ENCODE data around the gene CYBA. TPM values are rescaled to one million over a fixed set of nuclear protein-coding genes. Genes with fewer than 3 reads are reported as not detected.

Gene CYBA
- total and polyA plus RNA-seq, 2 of the 13 experiments (the other 11 are each of a cell fraction or from before 2014, with no cell fraction given), result 196 to 250 TPM

- TF ChIP-seq ZBED4 (CRISPR knock-in tag; IDR thresholded peaks at IDR 0.05; ENCODE audit: borderline replicate concordance) (peak; percentile 94), MXD4 (CRISPR knock-in tag; IDR thresholded peaks at IDR 0.05) (peak; percentile 89; the same call in 1 of the 2 replicates), PCBP1 (IDR thresholded peaks at IDR 0.05; ENCODE audit: borderline replicate concordance, low read depth, low read length) (peak; percentile 71; the same call in 1 of the 2 replicates), U2AF2 (IDR thresholded peaks at IDR 0.05; ENCODE audit: low read depth, low read length) (0 out of 2 replicates have a peak, but pooled peaks have one; percentile 32), HMG20A (CRISPR knock-in tag; IDR thresholded peaks at IDR 0.05; ENCODE audit: borderline replicate concordance) (no peak; the same call in 1 of the 2 replicates), ZNF574 (CRISPR knock-in tag; IDR thresholded peaks at IDR 0.05) (peak; percentile 82), IRX3 (CRISPR knock-in tag; IDR thresholded peaks at IDR 0.05; ENCODE audit: borderline replicate concordance, low read depth) (peak; percentile 90; the same call in 1 of the 2 replicates), ZNF772 (CRISPR knock-in tag; IDR thresholded peaks at IDR 0.05) (peak; percentile 93), TMF1 (CRISPR knock-in tag; IDR thresholded peaks at IDR 0.05; ENCODE audit: low read depth) (peak; percentile 82), ATF2 (CRISPR knock-in tag; IDR thresholded peaks at IDR 0.05) (peak; percentile 87), REST (IDR thresholded peaks at IDR 0.05; ENCODE audit: borderline replicate concordance in 1 of 2, low read depth in 1 of 2, low read length in 2 of 2) (peak in 1 of 2 experiments; percentile 38; a peak in 1 of 4 replicates), ZNF816 (CRISPR knock-in tag; IDR thresholded peaks at IDR 0.05; ENCODE audit: borderline replicate concordance) (peak; percentile 88), ZNF414 (CRISPR knock-in tag; IDR thresholded peaks at IDR 0.05) (peak; percentile 87; the same call in 1 of the 2 replicates), HNRNPH1 (optimal IDR thresholded peaks at IDR 0.05; ENCODE audit: low read depth, low read length) (peak; percentile 19)
Observed at GRCh38 chr16:88651276-88651988, 579 bp upstream of the CYBA start (continued).
